Aortic smooth muscle cell (primary cell): ENCODE data around the gene AGAP4. TPM values are rescaled to one million over a fixed set of nuclear protein-coding genes. Genes with fewer than 3 reads are reported as not detected.

Experiments used
- total RNA-seq: library from RNA; depleted of rRNA; stranded (reverse); fragments of >200 nt; gene quantifications from 2 replicates; pipeline ENCODE4 v1.2.3, GENCODE V29; 2014

AGAP4 gene
- 2.1 and 4.1 TPM in 2 replicates for total RNA-seq

GRCh38 chr10:45847400-45847799 is at the start of gene AGAP4:
TSS of gene AGAP4 (minus strand) at chr10:45847500. CDS start at chr10:45847347, 153 bp downstream.

Other genes starting within 250 kb of the AGAP4 start
- 6.2 and 6.7 TPM in 2 replicates for gene ZFAND4, start 174.7 kb downstream of the AGAP4 start, total RNA-seq
- 62.3 and 67.2 TPM in 2 replicates for gene WASHC2C, start 120.2 kb downstream of the AGAP4 start, total RNA-seq
- 72.8 and 89.8 TPM in 2 replicates for gene TIMM23, start 125.0 kb upstream of the AGAP4 start, total RNA-seq
- gene NCOA4, start 183.1 kb upstream of the AGAP4 start, total RNA-seq: 196 and 203 TPM in 2 replicates
- not detected in 2 replicates for gene MSMB, start 198.8 kb upstream of the AGAP4 start, total RNA-seq